NCI-H1436 (cell line): ENCODE results near the gene ZXDC.

Experiments used
- DNase-seq: peaks from one replicate; lab custom pipeline; 2025; lab: John Stamatoyannopoulos, UW

ZXDC gene

GRCh38 chr3:126415661-126416591 lies 59.8 kb downstream of the ZXDC start:
- DNase-seq: no peak

- DNase-seq: no peak
Measured at GRCh38 chr3:126414961-126415660, 60.6 kb downstream of the ZXDC start.

GRCh38 chr3:126414406-126414805 lies 61.3 kb downstream of the ZXDC start:
- no peak for DNase-seq

DNA sequence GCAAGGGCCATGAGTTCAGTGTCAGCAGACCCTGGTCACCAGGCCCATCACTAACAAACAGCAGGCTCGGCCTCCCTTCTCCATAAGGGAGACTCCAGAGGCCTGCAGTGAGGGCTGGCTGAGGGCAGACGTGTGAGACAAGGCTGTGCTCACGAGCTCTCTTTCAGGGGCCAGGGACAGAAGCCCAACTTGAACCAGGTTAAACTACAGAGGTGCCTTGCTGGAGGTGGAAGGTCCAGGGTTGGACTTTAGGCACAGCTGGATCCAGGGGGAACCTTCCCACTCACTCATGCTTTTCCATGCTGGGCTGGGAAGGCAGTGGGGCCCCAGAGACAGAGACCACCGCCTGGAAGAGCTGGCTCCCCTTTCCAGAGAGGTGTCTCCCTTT lies 62.0 kb downstream of the ZXDC start:
- no peak for DNase-seq

GRCh38 chr3:126412841-126413692 lies 62.6 kb downstream of the ZXDC start:
- no peak for DNase-seq

DNA sequence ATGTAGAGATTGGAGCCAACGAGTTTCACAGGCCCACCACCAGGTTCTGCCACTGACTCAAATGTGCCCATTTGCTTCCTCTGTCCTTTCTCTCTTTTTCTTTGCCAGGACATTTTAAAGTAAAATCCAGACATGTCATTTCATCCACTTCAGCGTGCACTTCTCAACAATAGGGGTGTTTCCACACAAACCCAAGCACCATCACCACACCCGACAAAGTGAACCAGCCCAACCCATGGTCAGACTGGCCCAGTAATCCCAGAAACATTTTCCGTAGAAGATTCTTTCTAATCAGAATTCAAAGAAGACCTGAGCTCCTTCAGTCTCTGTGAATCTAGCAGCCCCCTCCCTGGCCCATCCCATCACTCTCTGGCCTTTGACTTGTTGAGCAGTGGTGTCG lies 67.6 kb downstream of the ZXDC start:
- no peak for DNase-seq

GRCh38 chr3:126407412-126408044 lies 68.2 kb downstream of the ZXDC start:
- no peak for DNase-seq

DNA sequence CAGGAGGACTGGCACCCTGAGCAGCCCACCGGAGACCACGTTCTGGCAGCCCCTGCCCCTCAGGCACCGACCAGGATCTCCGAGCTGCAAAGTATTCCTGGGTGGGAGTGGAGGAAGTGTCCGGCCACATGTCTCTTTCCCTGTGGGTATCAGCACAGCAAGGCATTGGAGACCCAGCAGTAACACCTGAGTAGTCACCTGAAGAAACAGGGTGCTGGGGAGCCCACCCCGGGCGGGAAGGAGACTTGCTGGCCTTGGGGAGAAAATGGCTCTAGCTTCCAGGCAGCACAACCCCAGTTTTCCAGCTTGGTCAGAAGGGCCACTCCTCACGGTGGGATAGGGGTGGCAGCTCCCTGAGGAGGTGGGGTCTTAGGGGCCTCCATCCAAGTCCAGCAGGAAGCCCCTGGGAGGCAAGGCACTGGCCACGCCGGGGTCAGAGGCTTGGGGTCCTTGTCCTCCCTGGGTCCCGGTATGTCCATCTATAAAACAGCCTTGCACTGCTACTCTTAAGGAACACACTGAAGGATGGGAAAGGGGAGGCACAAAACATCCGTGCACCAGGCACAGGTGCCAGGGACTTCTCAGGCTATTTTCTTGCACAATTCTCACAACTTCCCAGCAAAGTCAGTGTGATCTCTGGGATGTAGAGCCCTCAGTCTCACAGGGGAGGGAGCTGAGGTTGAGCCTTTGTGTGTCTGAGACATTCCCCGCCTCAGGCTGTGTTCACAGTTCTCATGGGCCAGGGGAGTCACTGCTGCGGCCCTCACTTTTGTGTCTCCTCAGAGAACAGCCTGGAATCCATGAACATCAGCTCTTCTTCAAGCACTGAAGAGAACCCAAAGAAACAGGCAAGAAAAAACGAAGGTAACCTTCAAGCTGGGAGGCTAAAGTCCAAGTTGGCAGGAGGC lies 69.0 kb downstream of the ZXDC start:
- DNase-seq: no peak

DNA sequence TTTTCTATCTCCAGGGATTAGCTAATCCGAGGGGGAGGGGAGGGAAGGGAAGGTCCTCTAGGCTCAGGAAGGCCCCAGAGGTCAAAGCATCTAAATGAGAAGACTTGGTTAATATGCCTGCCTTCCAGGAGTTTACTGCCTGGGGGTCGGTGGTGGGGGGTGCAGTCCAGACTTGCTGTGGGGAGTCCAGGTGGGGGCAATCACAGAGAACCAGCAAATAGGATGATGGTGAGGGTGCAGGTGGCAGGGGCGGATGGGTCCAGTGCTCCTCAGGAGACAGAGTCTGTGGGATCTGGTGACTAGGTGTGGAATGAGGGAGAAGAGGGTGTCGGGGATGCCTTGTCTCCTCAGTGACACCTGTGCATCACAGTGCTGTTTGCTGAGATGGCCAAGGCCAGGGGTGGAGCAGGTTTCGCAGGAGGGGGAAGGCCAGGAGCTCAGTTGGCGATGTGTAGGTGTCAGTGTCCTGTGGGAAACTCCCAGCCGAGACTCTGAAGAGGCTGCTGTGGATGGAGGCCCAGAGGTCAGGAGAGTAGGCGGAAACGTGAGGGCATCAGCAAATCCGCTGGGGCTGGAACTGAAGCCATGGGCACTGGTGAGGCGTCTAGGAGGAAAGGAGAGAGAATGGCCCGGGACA lies 72.9 kb downstream of the ZXDC start:
- DNase-seq: no peak

GRCh38 chr3:126402178-126402577 lies 73.5 kb downstream of the ZXDC start:
- DNase-seq: no peak

GRCh38 chr3:126401611-126402160 lies 74.0 kb downstream of the ZXDC start:
- DNase-seq: no peak

DNA sequence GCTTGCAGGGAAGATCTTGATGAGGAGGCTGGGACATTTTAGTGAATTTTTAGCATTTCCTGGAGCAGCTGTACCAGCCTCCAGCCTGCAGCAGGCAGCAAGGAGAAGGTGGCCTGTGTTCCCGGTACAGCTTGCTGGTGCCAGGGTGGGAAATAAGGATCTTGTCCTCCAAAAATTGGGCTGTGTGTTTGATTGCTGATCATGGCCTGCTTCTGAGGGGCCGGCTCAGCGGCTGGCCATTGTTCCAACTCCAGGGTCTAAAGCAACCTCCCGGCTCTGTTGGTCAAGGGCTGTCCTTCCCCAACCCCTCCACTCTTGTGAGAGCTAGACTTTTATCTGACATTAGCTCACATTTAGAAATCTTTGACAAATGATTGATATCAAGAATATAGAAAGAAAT lies 75.9 kb downstream of the ZXDC start:
- DNase-seq: no peak

GRCh38 chr3:126399351-126399735 lies 76.3 kb downstream of the ZXDC start:
- DNase-seq: no peak

DNA sequence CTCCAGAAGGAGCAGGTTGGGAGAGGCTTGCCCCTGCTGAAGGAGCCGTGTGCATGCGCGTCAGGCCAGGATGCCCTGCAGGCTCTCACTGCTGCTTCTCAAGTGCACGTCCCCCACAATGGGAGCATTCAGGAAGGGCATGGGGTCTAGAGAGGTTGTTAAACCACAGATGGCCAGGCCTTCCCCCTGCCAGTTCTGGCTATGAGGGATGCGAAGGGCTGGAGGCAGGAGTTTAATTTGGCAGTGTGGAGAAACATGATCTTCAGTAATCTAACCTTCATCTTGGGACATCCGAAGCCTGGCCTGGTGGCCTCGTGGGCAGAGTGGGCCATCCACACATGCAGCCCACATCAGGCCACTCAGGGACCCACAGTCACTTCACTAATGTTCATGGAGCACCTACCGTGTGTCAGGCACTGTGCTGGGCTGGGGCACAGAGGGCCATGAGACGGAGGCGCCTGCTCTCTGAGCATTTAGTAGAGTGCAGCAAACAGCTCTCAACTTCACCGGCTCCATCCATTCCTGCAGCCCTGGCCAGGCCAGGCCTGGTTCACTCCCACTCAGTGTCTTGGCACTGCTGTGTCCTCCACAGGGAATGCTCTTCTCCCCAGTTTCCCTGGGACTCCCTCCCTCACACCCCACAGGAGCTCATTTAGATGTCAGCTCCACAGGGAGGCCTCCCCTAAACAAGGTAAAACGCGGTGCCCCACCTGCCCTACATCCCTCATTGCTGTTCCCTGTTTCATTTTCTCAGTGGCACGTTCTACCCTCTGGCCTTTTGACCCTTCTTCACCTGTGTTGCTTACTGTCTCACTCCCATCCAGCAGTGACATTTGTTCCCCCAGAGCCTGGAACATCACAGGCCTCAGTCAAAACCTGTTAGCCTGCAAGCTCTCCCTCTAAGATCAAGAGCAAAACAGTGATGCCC lies 77.0 kb downstream of the ZXDC start:
- no peak for DNase-seq

- no peak for DNase-seq
Measured at GRCh38 chr3:126397610-126398422, 77.9 kb downstream of the ZXDC start.

GRCh38 chr3:126396536-126396935 lies 79.2 kb downstream of the ZXDC start:
- no peak for DNase-seq

GRCh38 chr3:126395846-126396513 lies 79.7 kb downstream of the ZXDC start:
- DNase-seq: no peak

DNA sequence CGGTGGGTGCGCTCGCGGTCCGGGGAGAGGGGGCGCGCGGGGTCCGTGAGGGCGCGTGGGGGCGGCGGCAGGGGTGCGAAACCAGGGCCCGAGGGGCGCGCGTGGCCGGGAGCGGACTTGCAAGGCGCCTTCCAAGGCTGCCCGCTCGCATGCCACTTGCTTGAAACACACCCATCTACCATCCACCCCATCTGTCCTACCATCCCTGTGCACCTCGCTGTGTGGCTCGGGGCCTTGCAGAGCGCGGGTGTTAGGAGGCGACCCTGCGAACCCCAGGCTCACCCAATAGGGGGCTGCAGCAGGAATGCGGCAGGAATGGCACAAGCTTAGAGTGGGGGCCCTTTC lies 80.7 kb downstream of the ZXDC start:
- no peak for DNase-seq
